Activated CD4-positive, alpha-beta T cell treated with anti-CD3 and anti-CD28 coated beads, Interleukin-2, amount 50 U/mL, for 1 hour (primary cell): ENCODE measurements around the gene SLC9A4.
A peak's percentile ranks its signal among the peaks of the same experiment; 100 is the strongest.

Experiments
- DNase-seq: peaks from one replicate; pipeline ENCODE4 v3.0.0-alpha.2; 2020

SLC9A4 gene, protein sequence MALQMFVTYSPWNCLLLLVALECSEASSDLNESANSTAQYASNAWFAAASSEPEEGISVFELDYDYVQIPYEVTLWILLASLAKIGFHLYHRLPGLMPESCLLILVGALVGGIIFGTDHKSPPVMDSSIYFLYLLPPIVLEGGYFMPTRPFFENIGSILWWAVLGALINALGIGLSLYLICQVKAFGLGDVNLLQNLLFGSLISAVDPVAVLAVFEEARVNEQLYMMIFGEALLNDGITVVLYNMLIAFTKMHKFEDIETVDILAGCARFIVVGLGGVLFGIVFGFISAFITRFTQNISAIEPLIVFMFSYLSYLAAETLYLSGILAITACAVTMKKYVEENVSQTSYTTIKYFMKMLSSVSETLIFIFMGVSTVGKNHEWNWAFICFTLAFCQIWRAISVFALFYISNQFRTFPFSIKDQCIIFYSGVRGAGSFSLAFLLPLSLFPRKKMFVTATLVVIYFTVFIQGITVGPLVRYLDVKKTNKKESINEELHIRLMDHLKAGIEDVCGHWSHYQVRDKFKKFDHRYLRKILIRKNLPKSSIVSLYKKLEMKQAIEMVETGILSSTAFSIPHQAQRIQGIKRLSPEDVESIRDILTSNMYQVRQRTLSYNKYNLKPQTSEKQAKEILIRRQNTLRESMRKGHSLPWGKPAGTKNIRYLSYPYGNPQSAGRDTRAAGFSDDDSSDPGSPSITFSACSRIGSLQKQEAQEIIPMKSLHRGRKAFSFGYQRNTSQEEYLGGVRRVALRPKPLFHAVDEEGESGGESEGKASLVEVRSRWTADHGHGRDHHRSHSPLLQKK

GRCh38 chr2:102473020-102473419, at the start of gene SLC9A4:
Gene SLC9A4 (plus strand): TSS chr2:102473226. CDS start chr2:102473760, 534 bp downstream.
- peak; percentile 45 for DNase-seq

GRCh38 chr2:102423368-102423767, 49.7 kb upstream of the SLC9A4 start:
- DNase-seq: no peak

DNA sequence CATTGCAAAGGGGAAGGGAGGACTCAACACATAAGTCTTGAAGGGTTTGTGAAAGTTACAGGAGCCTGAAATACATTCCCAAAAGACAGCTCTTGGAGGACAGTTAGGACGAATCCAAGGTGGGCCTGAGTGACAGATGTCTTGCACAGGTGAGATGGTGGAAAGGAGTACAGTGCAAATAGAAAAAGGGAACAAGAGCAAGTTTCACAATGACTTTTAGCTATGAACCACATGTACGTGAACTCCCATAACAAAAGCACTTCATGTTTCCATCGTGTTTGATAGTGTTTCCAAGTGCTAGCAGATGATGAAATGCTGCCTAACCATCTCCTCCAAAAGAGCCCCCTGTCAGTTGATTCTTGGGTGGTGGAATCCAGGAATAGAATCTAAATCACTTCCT, 48.3 kb upstream of the SLC9A4 start:
- no peak for DNase-seq

DNA sequence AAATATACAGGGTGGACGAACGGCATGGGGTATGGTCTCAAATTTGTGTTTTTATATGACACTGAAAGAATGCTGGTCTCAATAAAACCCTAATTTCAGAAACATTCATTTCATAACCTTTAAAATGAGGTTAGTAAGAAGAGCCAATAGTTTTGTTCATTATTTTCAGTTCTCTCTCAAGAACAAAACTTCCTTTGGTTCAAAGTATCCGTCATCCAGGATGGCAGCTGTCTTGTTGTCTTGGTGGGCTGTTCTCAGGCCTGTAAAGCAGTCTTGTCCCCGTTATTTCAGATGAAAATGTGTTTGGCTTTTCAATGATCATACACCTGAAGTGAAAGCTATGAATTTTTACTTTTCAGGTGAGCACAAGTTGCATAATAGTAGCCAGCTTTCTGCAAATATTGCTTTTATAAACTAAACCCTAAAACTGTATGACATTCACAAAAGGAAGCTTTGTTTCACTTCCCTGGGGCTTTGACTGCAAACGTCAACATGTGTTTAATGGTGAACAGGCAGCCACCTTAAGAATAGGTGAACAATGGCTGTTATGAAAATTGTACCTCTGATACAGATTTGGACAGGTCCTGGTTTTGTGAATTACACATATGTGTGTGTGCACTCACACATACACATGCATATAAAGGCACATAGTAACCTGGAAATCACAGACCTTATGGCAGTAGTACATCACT, 47.4 kb upstream of the SLC9A4 start:
- DNase-seq: no peak

DNA sequence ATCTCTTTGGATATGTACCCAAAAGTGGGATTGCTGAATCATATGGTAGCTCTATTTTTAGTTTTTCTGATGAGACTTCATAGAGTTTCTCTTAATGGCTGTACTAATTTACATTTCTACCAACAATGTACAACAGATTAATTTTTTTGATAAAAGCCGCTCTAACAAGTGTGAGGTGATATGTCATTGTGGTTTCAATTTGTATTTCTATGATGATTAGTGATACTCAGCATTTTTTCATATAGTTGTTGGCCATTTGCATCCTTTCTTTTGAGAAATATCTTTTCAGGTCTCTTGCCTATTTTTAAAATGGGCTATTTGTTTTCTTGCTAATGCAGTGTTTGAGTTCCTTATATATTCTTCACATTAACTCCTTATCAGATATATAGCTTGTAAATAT, 45.8 kb upstream of the SLC9A4 start:
- DNase-seq: no peak

GRCh38 chr2:102428573-102428972, 44.5 kb upstream of the SLC9A4 start:
- no peak for DNase-seq

DNA sequence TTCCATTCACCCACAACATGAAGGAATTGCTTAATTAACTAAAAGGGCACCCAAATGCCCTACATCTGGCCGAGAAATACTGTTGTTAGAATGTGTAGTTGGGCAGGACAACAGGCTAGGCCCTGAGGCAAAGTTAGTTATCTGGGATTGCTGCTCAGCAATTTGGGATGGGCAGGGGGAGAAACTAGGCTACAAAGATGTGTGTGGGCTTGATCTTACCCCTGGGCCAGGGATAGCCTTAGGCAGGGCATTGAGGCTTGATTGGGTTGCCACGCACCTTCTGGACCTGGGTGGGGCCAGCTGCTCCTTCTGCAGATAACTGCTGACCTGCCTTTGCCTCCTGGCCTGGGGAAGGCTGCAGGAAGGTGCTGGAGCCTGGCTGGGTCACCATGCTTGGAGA, 40.6 kb upstream of the SLC9A4 start:
- no peak for DNase-seq

DNA sequence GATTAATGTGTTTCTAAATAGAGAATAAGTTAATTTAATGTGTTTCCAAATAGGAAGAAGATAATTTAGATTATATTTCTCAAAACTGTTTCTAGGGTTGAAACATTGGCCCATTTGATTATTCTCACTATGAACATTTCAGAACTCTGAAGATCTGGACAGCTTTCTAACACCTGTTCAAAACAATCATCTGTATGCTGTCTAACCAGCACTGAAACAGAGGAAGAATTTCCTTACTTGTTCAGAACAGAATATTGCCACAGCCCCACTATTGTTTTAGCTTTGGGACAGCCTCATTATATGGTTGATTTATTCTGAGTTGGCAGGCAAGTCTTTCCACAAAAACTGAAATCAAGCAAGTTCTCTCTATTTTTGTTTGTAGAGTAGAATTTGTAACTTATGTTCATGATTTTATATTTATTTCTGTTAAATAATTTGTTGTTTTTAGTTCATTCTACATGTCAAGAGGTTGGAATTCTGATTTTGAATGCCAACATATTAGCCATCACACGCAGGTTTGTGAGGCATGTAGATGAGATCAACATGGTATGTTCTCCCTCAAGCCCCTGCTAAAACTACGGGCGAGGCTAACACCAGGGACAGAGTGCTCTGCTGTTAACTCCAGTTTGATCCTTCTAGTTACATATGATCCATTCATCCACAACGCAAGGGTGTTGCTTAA, 38.9 kb upstream of the SLC9A4 start:
- no peak for DNase-seq

DNA sequence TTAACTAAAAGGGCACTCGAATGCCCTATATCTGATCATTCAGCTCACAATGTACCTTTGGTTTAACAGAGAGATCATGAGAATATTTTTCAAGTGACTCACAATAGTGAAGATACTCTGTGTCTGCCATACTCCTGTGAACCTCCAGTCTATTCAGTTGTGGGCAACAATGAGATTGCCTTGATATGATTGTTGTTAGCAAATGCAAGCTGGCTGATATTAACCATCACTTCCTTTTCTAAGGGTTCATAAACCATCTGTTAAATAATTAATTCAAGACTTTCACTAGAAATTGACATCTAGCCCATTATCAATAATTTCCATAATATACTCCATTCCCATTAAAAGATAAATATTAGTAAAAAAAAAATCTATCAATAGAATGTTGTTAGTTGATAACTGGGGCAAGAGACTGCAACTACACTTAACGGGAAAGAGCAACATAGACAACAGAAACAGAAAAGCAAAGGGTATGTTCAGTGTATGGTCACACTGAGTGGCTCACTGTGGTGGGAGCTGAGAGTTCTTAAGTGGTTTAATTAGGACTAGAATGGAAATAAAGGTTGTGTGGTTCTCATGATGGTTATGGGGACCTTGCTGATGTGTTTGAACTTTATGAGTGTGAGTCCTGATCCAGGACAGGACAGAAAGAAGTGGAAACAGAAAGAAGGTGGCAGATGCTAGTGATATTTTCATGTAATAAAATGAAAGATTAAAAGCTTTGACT, 38.2 kb upstream of the SLC9A4 start:
- no peak for DNase-seq

DNA sequence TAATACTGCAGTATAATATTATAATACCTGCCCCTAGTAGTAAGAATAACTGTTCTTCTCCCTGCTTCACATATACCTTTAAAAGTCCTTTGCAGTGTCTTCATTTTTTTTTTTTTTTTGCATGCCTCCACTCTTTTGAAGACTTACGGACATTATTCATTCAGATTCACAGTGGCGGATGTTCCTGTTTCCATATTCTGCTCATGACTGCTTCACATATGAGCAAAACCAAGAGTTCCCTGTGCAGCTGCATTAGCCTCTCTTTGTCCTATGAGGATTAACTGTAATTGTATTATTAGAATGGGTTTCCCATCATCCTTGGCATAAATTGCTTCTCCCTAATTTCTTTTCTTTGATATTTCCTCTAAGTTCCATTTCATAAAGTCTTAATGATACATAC, 37.3 kb upstream of the SLC9A4 start:
- no peak for DNase-seq

- DNase-seq: no peak
These were observed 36.7 kb upstream of the SLC9A4 start for GRCh38 chr2:102436323-102436722.

- DNase-seq: no peak
These were observed 35.9 kb upstream of the SLC9A4 start for GRCh38 chr2:102437122-102437521.

DNA sequence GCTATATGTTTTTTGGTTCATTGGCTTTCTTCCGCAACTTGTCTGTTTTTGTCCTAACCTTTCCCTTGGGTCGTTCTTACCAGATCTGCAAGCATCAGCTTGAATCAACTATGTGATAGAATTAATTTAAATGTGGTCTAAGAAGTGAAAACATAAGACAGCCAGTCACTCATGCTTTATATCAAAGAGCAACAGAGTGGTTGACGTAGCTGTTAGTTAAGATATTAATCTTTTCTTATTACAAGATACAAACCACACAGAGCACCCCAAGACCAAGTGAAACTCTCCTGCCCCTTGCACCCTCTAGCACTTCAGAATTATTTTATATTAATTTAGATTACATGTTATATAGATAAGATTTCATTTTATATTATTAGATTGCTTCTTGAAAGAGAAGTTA, 34.9 kb upstream of the SLC9A4 start:
- DNase-seq: no peak

DNA sequence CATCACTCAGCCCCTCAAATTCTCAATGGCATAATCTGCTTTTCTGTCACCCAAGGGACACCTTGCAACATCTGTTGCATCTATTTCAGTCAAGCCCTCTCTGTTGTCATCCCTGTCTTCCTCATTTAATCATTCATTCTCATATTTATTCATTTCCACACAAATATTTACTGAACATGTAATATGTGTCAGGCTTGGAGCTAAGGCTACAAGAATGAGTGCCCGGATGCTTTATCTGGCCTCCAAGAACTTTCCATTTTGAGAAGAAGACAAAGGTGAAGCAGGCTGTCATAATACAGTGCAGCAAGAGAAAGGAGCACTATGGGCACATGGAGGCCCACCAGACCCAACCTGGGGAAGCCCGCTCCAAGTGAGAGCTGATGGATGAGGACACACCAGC, 34.4 kb upstream of the SLC9A4 start:
- DNase-seq: no peak

GRCh38 chr2:102439065-102439695, 33.8 kb upstream of the SLC9A4 start:
- no peak for DNase-seq

DNA sequence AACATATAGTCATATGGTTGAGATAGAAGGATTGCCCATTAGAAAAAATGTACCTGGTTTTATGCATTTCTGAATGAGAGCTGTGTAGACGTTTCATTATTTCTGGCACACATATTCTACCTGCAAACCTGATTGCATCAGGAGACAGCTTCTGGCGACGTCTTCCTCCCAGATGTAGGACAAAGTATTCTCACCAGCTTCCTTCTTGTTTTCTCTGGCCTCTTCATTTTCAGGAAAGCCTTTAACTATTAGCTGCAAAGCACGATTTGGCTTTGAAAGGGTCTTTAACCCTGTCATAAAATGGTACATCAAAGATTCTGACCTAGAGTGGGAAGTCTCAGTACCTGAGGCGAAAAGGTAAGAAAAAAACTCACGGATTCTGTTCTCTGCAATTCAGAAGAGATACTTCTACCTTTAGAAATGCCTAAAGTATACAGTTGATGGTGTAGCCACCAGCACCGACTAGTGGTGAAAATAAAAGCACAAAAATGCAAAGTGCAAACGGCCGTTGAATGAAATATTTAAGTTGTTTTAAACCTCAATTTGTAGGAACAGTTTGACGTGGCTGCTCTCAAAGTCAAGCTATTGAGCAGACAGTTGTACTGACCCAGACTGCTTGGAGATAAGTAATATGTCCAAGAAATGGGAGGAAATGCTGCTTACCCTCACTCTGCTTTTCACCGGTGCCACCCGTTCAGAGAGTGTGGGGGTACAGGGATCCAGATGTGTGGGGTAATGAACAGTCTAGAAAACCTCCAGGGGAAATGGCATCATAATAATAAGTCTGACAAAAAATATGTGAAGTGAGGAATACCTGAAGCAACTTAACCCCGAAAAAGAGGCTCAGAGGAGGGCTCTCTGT, 29.8 kb upstream of the SLC9A4 start:
- peak; percentile 30 for DNase-seq

- DNase-seq: no peak
These were observed 28.8 kb upstream of the SLC9A4 start for GRCh38 chr2:102444233-102444632.

DNA sequence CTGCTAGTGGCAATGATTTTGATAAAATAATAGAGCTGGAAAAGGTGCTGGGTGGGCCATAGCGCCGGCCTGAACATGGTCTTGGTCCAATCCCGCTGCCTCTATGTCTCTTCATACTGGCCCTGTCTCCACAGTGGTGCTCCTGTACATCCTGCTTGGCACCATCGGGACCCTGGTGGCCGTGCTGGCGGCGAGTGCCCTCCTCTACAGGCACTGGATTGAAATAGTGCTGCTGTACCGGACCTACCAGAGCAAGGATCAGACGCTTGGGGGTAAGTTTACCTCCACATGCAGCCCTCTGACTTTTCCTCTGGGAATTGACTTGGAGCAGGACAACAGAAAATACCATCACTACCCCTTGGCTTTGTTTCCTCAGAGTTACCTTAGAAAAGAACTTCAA, 26.1 kb upstream of the SLC9A4 start:
- no peak for DNase-seq

DNA sequence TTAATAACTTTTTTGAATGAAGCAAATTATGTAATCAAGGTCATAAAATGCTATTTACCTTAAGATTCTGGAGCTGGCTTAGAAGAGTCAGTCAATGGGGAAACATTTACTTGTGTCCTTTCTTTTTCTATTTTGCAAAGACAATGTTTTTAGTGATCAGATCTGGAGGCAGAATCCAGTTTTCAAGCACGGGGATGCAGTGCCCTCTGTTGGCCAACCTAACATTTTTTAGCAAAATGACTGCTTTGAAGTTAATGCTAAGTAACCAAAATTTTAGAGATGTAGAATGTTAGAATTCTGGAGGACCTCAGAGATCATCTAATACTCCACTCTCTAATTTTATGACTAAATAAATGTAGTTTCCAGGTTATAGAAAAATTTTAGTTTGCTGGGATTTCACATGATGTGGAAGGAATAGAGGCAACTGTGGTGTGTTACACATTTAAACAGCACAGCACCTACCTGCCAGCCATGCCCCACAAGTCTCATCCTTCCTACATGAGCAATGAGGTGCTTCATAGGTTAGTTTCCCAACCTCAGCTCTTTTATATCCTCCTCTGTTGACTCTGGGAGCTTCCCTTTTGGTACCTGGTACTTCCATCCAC, 23.6 kb upstream of the SLC9A4 start:
- DNase-seq: peak; percentile 59

GRCh38 chr2:102451968-102452367, 21.1 kb upstream of the SLC9A4 start:
- DNase-seq: no peak
